SK-N-SH (cell line): Measurements from ENCODE around the gene TGOLN2. TPM values are rescaled to one million over a fixed set of nuclear protein-coding genes. Genes with fewer than 3 reads are reported as not detected.
"Not testable (repeated sequence)": the region's sequence is repeated elsewhere in the genome, so short reads cannot be mapped to it uniquely, and the experiment has no call there.

Experiments used
- CTCF ChIA-PET: fragments of 300-600, 350-600 bp; formaldehyde crosslinking; extraction: SDS; loops from one replicate; lab custom pipeline; 2021; lab: Yijun Ruan, JAX
- POLR2A ChIA-PET: fragments of 350-600 bp; sonication (Branson Sonifier 250); formaldehyde crosslinking; extraction: SDS; loops from one replicate; lab custom pipeline; 2020; ENCODE audit warnings: antibody characterized with exemption, inconsistent platforms; lab: Yijun Ruan, JAX
- DNase-seq: peaks from one replicate; pipeline ENCODE4 v3.0.0; 2012
- H2AFZ ChIP-seq: fragments of 200-600 bp; sonication (generic); 2 replicates; pipeline ENCODE4 v1.8.1; 2016; ENCODE audit warnings: antibody characterized with exemption, mild to moderate bottlenecking, low read depth
- H3F3A ChIP-seq: fragments of 200-600 bp; sonication (generic); replicated peaks from 2 replicates; pipeline ENCODE3; 2016; ENCODE audit warnings: antibody characterized with exemption, mild to moderate bottlenecking; ENCODE audit not compliant: insufficient read depth
- H3K27ac ChIP-seq, 2 experiments: fragments of 200-500 bp in 1 of 2; fragments of 200-600 bp in 1 of 2; sonication (Bioruptor generic) in 1 of 2; sonication (generic), shearing (Covaris generic) in 1 of 2; 2 replicates each; pipeline versions ENCODE4 v1.5.1 to v1.6.1; 2014 to 2016; ENCODE audit warnings: low read depth in 2 of 2, inconsistent platforms in 1 of 2, low read length in 1 of 2, mild to moderate bottlenecking in 1 of 2, mixed read lengths in 1 of 2
- H3K27me3 ChIP-seq: fragments of 200-600 bp; sonication (generic), shearing (Covaris generic); 2 replicates; pipeline ENCODE4 v1.6.1; 2016; ENCODE audit warnings: mixed run types; ENCODE audit not compliant: insufficient read depth
- H3K36me3 ChIP-seq, 2 experiments: fragments of 200-500 bp in 1 of 2; fragments of 200-600 bp in 1 of 2; sonication (Bioruptor generic) in 1 of 2; sonication (generic) in 1 of 2; replicated peaks in 1 of 2; 2 replicates each; pipeline versions ENCODE3 to v1.5.1; 2014 to 2016; ENCODE audit warnings: low read length in 1 of 2, mild to moderate bottlenecking in 1 of 2; ENCODE audit not compliant: insufficient read depth in 2 of 2, control insufficient read depth in 1 of 2
- H3K4me1 ChIP-seq, 2 experiments: fragments of 200-500 bp in 1 of 2; fragments of 200-600 bp in 1 of 2; sonication (Bioruptor generic) in 1 of 2; sonication (generic), shearing (Covaris generic) in 1 of 2; 2 replicates each; pipeline versions ENCODE4 v1.5.1 to v1.6.1; 2014 to 2016; ENCODE audit warnings: low read depth in 1 of 2, low read length in 1 of 2, mixed run types in 1 of 2; ENCODE audit not compliant: insufficient read depth in 2 of 2, control insufficient read depth in 1 of 2
- H3K4me2 ChIP-seq: fragments of 200-600 bp; sonication (generic), shearing (Covaris generic); 2 replicates; pipeline ENCODE4 v1.6.1; 2017; ENCODE audit warnings: mixed run types
- H3K4me3 ChIP-seq, 2 experiments: fragments of 200-500 bp in 1 of 2; fragments of 200-600 bp in 1 of 2; sonication (Bioruptor generic) in 1 of 2; sonication (generic), shearing (Covaris generic) in 1 of 2; 2 replicates each; pipeline versions ENCODE4 v1.5.1 to v1.8.1; 2014 to 2016; ENCODE audit warnings: low read depth in 2 of 2, inconsistent platforms in 1 of 2, low read length in 1 of 2, mild to moderate bottlenecking in 1 of 2, mixed read lengths in 1 of 2, moderate library complexity in 1 of 2
- H3K79me2 ChIP-seq: fragments of 200-600 bp; sonication (generic); 2 replicates; pipeline ENCODE4 v1.8.1; 2017; ENCODE audit warnings: mild to moderate bottlenecking; ENCODE audit not compliant: insufficient read depth
- H3K9ac ChIP-seq: fragments of 200-600 bp; sonication (generic); 2 replicates; pipeline ENCODE4 v1.6.1; 2017; ENCODE audit warnings: mixed run types
- H3K9me2 ChIP-seq: fragments of 200-600 bp; sonication (generic); 2 replicates; pipeline ENCODE4 v1.6.1; 2017; ENCODE audit warnings: mixed run types
- H3K9me3 ChIP-seq: fragments of 200-600 bp; sonication (generic); 2 replicates; pipeline ENCODE4 v1.6.1; 2017; ENCODE audit warnings: mixed run types, mild to moderate bottlenecking, moderate library complexity
- H4K20me1 ChIP-seq: fragments of 200-600 bp; sonication (generic); 2 replicates; pipeline ENCODE4 v1.6.1; 2017; ENCODE audit warnings: mild to moderate bottlenecking, mixed run types; ENCODE audit not compliant: insufficient read depth
- CHD2 ChIP-seq: fragments of 150-350 bp; IDR thresholded peaks from 2 replicates; pipeline ENCODE4 v1.6.1; 2018; ENCODE audit warnings: low read length; ENCODE audit not compliant: partially characterized antibody
- FOSL2 ChIP-seq: IDR thresholded peaks from 2 replicates; pipeline ENCODE4 v1.4.0; 2012; ENCODE audit warnings: low read depth, mild to moderate bottlenecking, moderate library complexity, borderline replicate concordance
- GABPA ChIP-seq: IDR thresholded peaks from 2 replicates; pipeline ENCODE4 v1.4.0; 2012; ENCODE audit warnings: low read depth, mild to moderate bottlenecking
- GATA2 ChIP-seq: sonication (generic); formaldehyde crosslinking; IDR thresholded peaks from 2 replicates; pipeline ENCODE4 v1.5.0; 2020; ENCODE audit warnings: mild to moderate bottlenecking, missing genetic modification reagents
- IRF3 ChIP-seq: fragments of 150-350 bp; IDR thresholded peaks from 2 replicates; pipeline ENCODE4 v1.6.1; 2016; ENCODE audit warnings: mild to moderate bottlenecking, low read depth, low read length
- NFIC ChIP-seq: IDR thresholded peaks from 2 replicates; pipeline ENCODE4 v1.4.0; 2012; ENCODE audit warnings: borderline replicate concordance
- NRF1 ChIP-seq: IDR thresholded peaks from 2 replicates; pipeline ENCODE4 v1.6.1; 2012; ENCODE audit warnings: low read depth, mild to moderate bottlenecking, low read length
- POLR2AphosphoS5 ChIP-seq: IDR thresholded peaks from 2 replicates; pipeline ENCODE4 v1.6.1; 2012; ENCODE audit warnings: low read depth, low read length
- RAD21 ChIP-seq: IDR thresholded peaks from 2 replicates; pipeline ENCODE4 v1.6.1; 2012; ENCODE audit warnings: mild to moderate bottlenecking, low read length
- RCOR1 ChIP-seq: fragments of 150-350 bp; IDR thresholded peaks from 2 replicates; pipeline ENCODE4 v1.6.1; 2017; ENCODE audit warnings: antibody characterized with exemption, low read length
- REST ChIP-seq: IDR thresholded peaks from 2 replicates; pipeline ENCODE4 v1.6.1; 2012; ENCODE audit warnings: mild to moderate bottlenecking, low read depth, low read length, moderate library complexity
- SIN3A ChIP-seq: IDR thresholded peaks from 2 replicates; pipeline ENCODE4 v1.6.1; 2012; ENCODE audit warnings: low read depth, mild to moderate bottlenecking, low read length, moderate library complexity, borderline replicate concordance
- SMC3 ChIP-seq: IDR thresholded peaks from 2 replicates; pipeline ENCODE4 v1.6.1; 2012; ENCODE audit warnings: low read depth, low read length, improper control_type of control experiment
- TCF12 ChIP-seq: IDR thresholded peaks from 2 replicates; pipeline ENCODE4 v1.4.0; 2012
- YY1 ChIP-seq: IDR thresholded peaks from 2 replicates; pipeline ENCODE4 v1.4.0; 2012; ENCODE audit warnings: low read depth, mild to moderate bottlenecking
- WGBS: methylation state at CpG from one replicate; pipeline ENCODE4 v1.1.6; 2017; ENCODE audit warnings: low lambda C conversion rate; 5-methylcytosine and 5-hydroxymethylcytosine counted together
- polyA plus RNA-seq, 3 experiments: library from polyadenylated mRNA; depleted of rRNA; stranded (reverse); fragments of >200 nt; gene quantifications; 2 replicates each; pipeline ENCODE4 v1.2.3, GENCODE V29; 2012

The TGOLN2 gene
- polyA plus RNA-seq, 1 of the 3 experiments (the other 2 are of a cell fraction), result 138 TPM

- Histone ChIP-seq H3K9me3 (no peaks in the 10 kb centered on the region), H3K9ac (no peak overlapping the region), H3F3A (no peaks in the 10 kb centered on the region), H3K27me3 (no peaks in the 10 kb centered on the region), H3K27ac (no peak overlapping the region), H3K36me3 (peaks cover 0 to 16% of the 10 kb centered on the region in 2 experiments), H3K4me1 (no peaks in the 10 kb centered on the region), H2AFZ (no peak overlapping the region), H4K20me1 (no peaks in the 10 kb centered on the region), H3K9me2 (no peaks in the 10 kb centered on the region), H3K4me2 (no peak overlapping the region), H3K79me2 (no peaks in the 10 kb centered on the region), H3K4me3 (no peak overlapping the region)
- POLR2A ChIA-PET, result no interaction called here
- DNase-seq, result no peak
- CTCF ChIA-PET, result interaction anchor here (0.5 to 1.3 kb wide), 2 partner anchors 15 to 29 kb away, joined by 3 read pairs; no protein-coding TSS in a partner anchor
- no peak for TF ChIP-seq FOSL2
- no peak for TF ChIP-seq RAD21
- no peak for TF ChIP-seq CHD2
- no peak for TF ChIP-seq SIN3A
- no peak for TF ChIP-seq NFIC
- TF ChIP-seq TCF12, result no peak
- no peak for TF ChIP-seq SMC3
- no peak for TF ChIP-seq POLR2AphosphoS5
- no peak for TF ChIP-seq REST
- no peak for TF ChIP-seq YY1
Observed at GRCh38 chr2:85368921-85369320, 41.1 kb upstream of the TGOLN2 start.

- Histone ChIP-seq H3K9me2 (no peaks in the 10 kb centered on the region), H3K4me1 (no peaks in the 10 kb centered on the region), H3K27ac (no peak overlapping the region), H2AFZ (no peak overlapping the region), H3K79me2 (no peaks in the 10 kb centered on the region), H3K4me2 (no peak overlapping the region), H3K4me3 (no peak overlapping the region), H3F3A (no peaks in the 10 kb centered on the region), H3K9me3 (no peaks in the 10 kb centered on the region), H3K36me3 (peaks cover 8 to 11% of the 10 kb centered on the region in 2 experiments), H3K9ac (no peak overlapping the region), H4K20me1 (no peaks in the 10 kb centered on the region), H3K27me3 (no peaks in the 10 kb centered on the region)
- CTCF ChIA-PET, result interaction anchor here (1.3 to 1.4 kb wide), 2 partner anchors 8 to 185 kb away, joined by 3 read pairs; no protein-coding TSS in a partner anchor
- WGBS, result 76% methylated on average over 5 of the region's 5 CpGs
- TF ChIP-seq GATA2 (no peak), NRF1 (no peak), RCOR1 (no peak), FOSL2 (no peak), GABPA (no peak), IRF3 (no peak)
- POLR2A ChIA-PET, result no interaction called here
- no peak for DNase-seq
Observed at GRCh38 chr2:85367180-85367579, 39.4 kb upstream of the TGOLN2 start.

- Histone ChIP-seq H3K36me3 (peaks cover 16 to 19% of the 10 kb centered on the region in 2 experiments), H3K79me2 (peaks cover 14% of the 10 kb centered on the region)
- H3K4me3 ChIP-seq, H3K4me2 ChIP-seq, H3F3A ChIP-seq, H3K27ac ChIP-seq, H3K9me3 ChIP-seq, H3K27me3 ChIP-seq, DNase-seq, H2AFZ ChIP-seq, H4K20me1 ChIP-seq, H3K9ac ChIP-seq, H3K4me1 ChIP-seq, POLR2A ChIA-PET, H3K9me2 ChIP-seq, CTCF ChIA-PET: not testable (repeated sequence)
- WGBS, result 85% methylated on average over 4 of the region's 5 CpGs
Observed at GRCh38 chr2:85362653-85363387, 35.0 kb upstream of the TGOLN2 start.
